GM19099 (cell line): ENCODE measurements around the gene DDX39B.

Experiments
- POLR2A ChIP-seq: IDR thresholded peaks from 3 replicates; pipeline ENCODE4 v1.6.1; 2011; ENCODE audit warnings: low read depth; ENCODE audit not compliant: insufficient read length; ENCODE audit errors: extremely low read depth

The DDX39B gene

GRCh38 chr6:31528307-31528777 is 13.5 kb downstream of the DDX39B start:
- TF ChIP-seq POLR2A, result no peak

GRCh38 chr6:31525932-31526591 is 15.7 kb downstream of the DDX39B start:
- TF ChIP-seq POLR2A, result no peak

- TF ChIP-seq POLR2A, result no peak
Observed at GRCh38 chr6:31525553-31525931, 16.3 kb downstream of the DDX39B start.

GRCh38 chr6:31521835-31522234 is 20.0 kb downstream of the DDX39B start:
- no peak for TF ChIP-seq POLR2A

GRCh38 chr6:31513456-31514165 is 28.2 kb downstream of the DDX39B start:
- TF ChIP-seq POLR2A, result no peak

- no peak for TF ChIP-seq POLR2A
Observed at GRCh38 chr6:31510007-31510406, 31.8 kb downstream of the DDX39B start.

- no peak for TF ChIP-seq POLR2A
Observed at GRCh38 chr6:31502586-31502985, 39.2 kb downstream of the DDX39B start.

- no peak for TF ChIP-seq POLR2A
Observed at GRCh38 chr6:31498748-31499147, 43.1 kb downstream of the DDX39B start.

GRCh38 chr6:31497531-31498476 is 44.0 kb downstream of the DDX39B start, which contains the start of gene MICB:
Gene MICB (plus strand): TSS chr6:31498145. CDS start chr6:31498194, 49 bp downstream.
- peak; percentile 64 for TF ChIP-seq POLR2A

GRCh38 chr6:31495580-31495979 is 46.2 kb downstream of the DDX39B start:
- no peak for TF ChIP-seq POLR2A

GRCh38 chr6:31493875-31494694 is 47.7 kb downstream of the DDX39B start:
- peak; percentile 39 for TF ChIP-seq POLR2A

GRCh38 chr6:31490115-31490873 is 51.5 kb downstream of the DDX39B start:
- no peak for TF ChIP-seq POLR2A

- TF ChIP-seq POLR2A, result no peak
Observed at GRCh38 chr6:31489086-31489485, 52.7 kb downstream of the DDX39B start.

- no peak for TF ChIP-seq POLR2A
Observed at GRCh38 chr6:31485055-31485454, 56.7 kb downstream of the DDX39B start.
